Stomach (tissue), 9 donors: ENCODE results near the gene ADAM12. TPM values are rescaled to one million over a fixed set of nuclear protein-coding genes. Genes with fewer than 3 reads are reported as not detected.

Experiments
- DNase-seq, 2 donors: peaks; one replicate each; pipeline versions ENCODE4 v3.0.0 to v3.0.0-alpha.2; 2013 to 2019
- H3K27ac ChIP-seq, 5 donors: fragments of 200-600 bp in 4 of 5; sonication (generic) in 4 of 5; one replicate each; pipeline ENCODE4 v1.5.1; 2013 to 2019; ENCODE audit warnings: mild to moderate bottlenecking in 1 of 5, moderate library complexity in 1 of 5
- H3K27me3 ChIP-seq, 3 donors: fragments of 200-600 bp; sonication (generic); one replicate each; pipeline ENCODE4 v1.5.1; 2017 to 2019; ENCODE audit warnings: mixed run types in 1 of 3
- H3K36me3 ChIP-seq, 4 donors: fragments of 200-600 bp; sonication (generic); 1 replicate in 3 of 4; 2 replicates in 1 of 4; pipeline ENCODE4 v1.5.1; 2016 to 2019
- H3K4me1 ChIP-seq, 4 donors: fragments of 200-600 bp; sonication (generic); one replicate each; pipeline ENCODE4 v1.5.1; 2016 to 2019
- H3K4me3 ChIP-seq, 4 donors: fragments of 200-600 bp; sonication (generic) in 3 of 4; one replicate each; pipeline ENCODE4 v1.5.1; 2016 to 2019; ENCODE audit warnings: mild to moderate bottlenecking in 1 of 4
- H3K9me3 ChIP-seq, 4 donors: fragments of 200-600 bp; sonication (generic); one replicate each; pipeline ENCODE4 v1.5.1; 2016 to 2019
- EP300 ChIP-seq: sonication (generic); formaldehyde crosslinking; IDR thresholded peaks from one replicate; pipeline ENCODE4 v1.6.1; 2017; ENCODE audit warnings: antibody characterized with exemption
- POLR2A ChIP-seq, 4 donors: fragments of 450-650 bp; IDR thresholded peaks; one replicate each; pipeline ENCODE4 v1.6.1; 2016; ENCODE audit warnings: antibody characterized with exemption in 4 of 4, control low read depth in 2 of 4, mild to moderate bottlenecking in 1 of 4, moderate library complexity in 1 of 4
- POLR2AphosphoS5 ChIP-seq, 3 donors: sonication (generic); formaldehyde crosslinking; IDR thresholded peaks; one replicate each; pipeline ENCODE4 v1.6.1; 2016; ENCODE audit warnings: antibody characterized with exemption in 3 of 3
- WGBS, 5 donors: extraction: QIAGEN DNeasy Blood & Tissue Kit in 3 of 5; methylation state at CpG; one replicate each; pipeline versions ENCODE4 v1.1.5 to v1.1.7; 2013 to 2018; 5-methylcytosine and 5-hydroxymethylcytosine counted together
- intact Hi-C: fragments of 100-400 bp; cut with DNase I; formaldehyde crosslinking; loops from one replicate; pipeline ENCODE4 v1.15.1; 2023; ENCODE audit warnings: low total_unique reads
- polyA plus RNA-seq, 3 donors: library from polyadenylated mRNA; stranded (reverse); fragments of 200-250 nt; gene quantifications; one replicate each; pipeline ENCODE4 v1.2.3, GENCODE V29; 2013
- total RNA-seq, 5 donors: library from RNA; depleted of rRNA; stranded (reverse); fragments of >200 nt; gene quantifications; one replicate each; pipeline versions ENCODE4 v1.1.0 to v1.2.3, GENCODE V29; 2014 to 2016
- TF ChIP-seq, protein P1 (sequence below), 7 experiments: fragments of 450-650 bp in 4 of 7; fragments of 200-600 bp in 3 of 7; sonication (generic) in 3 of 7; IDR thresholded peaks; one replicate each; pipeline ENCODE4 v1.5.1; 2016 to 2019; ENCODE audit warnings: antibody characterized with exemption in 7 of 7, control low read depth in 2 of 7, mild to moderate bottlenecking in 1 of 7
- donor health status: healthy with polysubstance abuse.
- donor health status: Bipolar disorder and iron deficiency.
- donor health status: healthy.

ADAM12 gene
- total and polyA plus RNA-seq, 8 donors: 0.03 to 6.4 (median 0.50) TPM; not detected in 3

DNA sequence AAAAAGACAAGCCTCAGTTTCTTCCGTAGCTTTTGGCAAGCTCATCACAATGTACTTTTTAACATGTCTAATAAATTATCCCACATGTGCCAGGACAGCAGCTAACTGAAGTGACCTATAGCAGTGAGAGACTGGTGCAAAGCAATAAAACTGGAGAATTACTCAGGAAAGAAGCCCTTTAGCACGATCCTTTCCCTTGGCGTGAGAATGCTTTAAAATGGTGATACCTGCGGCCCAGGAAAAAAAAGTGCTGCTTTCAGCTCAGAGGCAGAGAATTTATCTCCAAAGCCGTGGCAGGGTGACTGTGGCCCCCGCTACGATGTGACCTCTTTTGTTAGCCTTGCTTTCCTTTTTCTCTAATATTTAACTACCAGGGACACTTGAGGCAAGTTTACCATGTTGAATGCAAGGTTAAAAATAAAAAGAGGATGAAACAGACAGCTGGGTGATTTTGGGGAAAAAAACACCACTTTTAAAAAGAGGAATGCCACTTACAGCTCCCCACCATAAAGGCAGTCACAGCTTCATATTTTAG, 307.9 kb downstream of the ADAM12 start:
- Histone ChIP-seq H3K27ac (no peak overlapping the region), H3K4me1 (no peaks in the 10 kb centered on the region), H3K27me3 (no peaks in the 10 kb centered on the region), H3K36me3 (no peaks in the 10 kb centered on the region), H3K4me3 (no peak overlapping the region), H3K9me3 (peaks cover 0 to 6% (median 0%) of the 10 kb centered on the region in 4 donors)
- WGBS, 5 donors: 40 to 49% (median 47%) methylated on average over 7 of the region's 7 CpGs
- intact Hi-C loops: no loop called here
- TF ChIP-seq, protein P1, sequence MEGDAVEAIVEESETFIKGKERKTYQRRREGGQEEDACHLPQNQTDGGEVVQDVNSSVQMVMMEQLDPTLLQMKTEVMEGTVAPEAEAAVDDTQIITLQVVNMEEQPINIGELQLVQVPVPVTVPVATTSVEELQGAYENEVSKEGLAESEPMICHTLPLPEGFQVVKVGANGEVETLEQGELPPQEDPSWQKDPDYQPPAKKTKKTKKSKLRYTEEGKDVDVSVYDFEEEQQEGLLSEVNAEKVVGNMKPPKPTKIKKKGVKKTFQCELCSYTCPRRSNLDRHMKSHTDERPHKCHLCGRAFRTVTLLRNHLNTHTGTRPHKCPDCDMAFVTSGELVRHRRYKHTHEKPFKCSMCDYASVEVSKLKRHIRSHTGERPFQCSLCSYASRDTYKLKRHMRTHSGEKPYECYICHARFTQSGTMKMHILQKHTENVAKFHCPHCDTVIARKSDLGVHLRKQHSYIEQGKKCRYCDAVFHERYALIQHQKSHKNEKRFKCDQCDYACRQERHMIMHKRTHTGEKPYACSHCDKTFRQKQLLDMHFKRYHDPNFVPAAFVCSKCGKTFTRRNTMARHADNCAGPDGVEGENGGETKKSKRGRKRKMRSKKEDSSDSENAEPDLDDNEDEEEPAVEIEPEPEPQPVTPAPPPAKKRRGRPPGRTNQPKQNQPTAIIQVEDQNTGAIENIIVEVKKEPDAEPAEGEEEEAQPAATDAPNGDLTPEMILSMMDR (IDR thresholded peaks at IDR 0.05): no peak
- TF ChIP-seq EP300 (no peak), POLR2A (IDR thresholded peaks at IDR 0.05) (no peak), POLR2AphosphoS5 (IDR thresholded peaks at IDR 0.05) (no peak)
- DNase-seq: no peak

DNA sequence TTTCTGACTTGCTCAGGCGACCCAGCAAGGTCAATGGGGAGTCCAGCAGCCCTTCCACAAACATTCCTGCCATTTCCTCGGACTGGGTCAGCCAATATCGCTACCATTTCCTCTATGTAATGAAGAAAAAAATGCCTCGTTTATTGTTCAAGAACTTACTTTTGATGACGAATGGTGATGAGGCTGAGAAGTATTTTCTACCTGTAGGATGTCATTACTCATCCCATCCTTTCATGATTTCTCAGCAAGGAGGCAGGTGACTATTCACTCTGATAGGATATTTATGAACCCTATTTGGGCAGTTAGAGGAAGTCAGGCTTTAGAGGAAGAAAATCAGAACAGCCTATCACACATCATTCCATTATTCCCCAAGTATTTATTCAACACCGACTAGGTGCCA, 313.3 kb downstream of the ADAM12 start:
- Histone ChIP-seq H3K4me3 (no peak overlapping the region), H3K9me3 (peaks cover 0 to 6% (median 0%) of the 10 kb centered on the region in 4 donors), H3K27me3 (no peaks in the 10 kb centered on the region), H3K27ac (no peak overlapping the region), H3K4me1 (no peaks in the 10 kb centered on the region), H3K36me3 (no peaks in the 10 kb centered on the region)
- WGBS, 5 donors: 73 to 84% (median 77%) methylated on average over 6 of the region's 6 CpGs
- intact Hi-C loops: no loop called here
- no peak for DNase-seq
- TF ChIP-seq, protein P1 (IDR thresholded peaks at IDR 0.05): no peak
- TF ChIP-seq POLR2AphosphoS5 (IDR thresholded peaks at IDR 0.05) (no peak), EP300 (no peak), POLR2A (IDR thresholded peaks at IDR 0.05) (no peak)

DNA sequence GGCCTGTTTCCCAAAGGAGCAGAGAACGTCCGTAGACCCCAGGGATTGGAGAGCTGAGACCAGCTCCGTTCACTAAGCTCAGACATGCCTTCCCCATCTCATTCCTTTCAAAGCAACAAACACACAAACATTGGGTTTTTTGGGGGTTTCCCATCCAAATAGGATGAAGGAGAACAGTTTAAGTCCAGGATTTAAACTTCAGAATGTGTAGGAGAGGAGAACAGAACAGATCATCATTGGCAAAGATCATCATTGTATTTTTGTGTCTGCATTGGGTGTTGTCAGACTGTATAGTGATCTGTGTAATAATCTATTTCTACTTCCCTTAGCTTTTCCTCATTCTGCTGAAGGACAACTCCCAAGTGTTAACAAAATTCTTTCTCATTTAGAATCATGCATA, 314.0 kb downstream of the ADAM12 start:
- TF ChIP-seq EP300 (no peak), POLR2A (IDR thresholded peaks at IDR 0.05) (no peak), POLR2AphosphoS5 (IDR thresholded peaks at IDR 0.05) (no peak)
- WGBS, 5 donors: 62 to 83% (median 69%) methylated on average over 3 of the region's 3 CpGs
- H3K36me3 ChIP-seq: no peaks in the 10 kb centered on the region
- no peak overlapping the region for H3K27ac ChIP-seq
- H3K27me3 ChIP-seq: no peaks in the 10 kb centered on the region
- intact Hi-C loops: no loop called here
- peaks cover 0 to 6% (median 0%) of the 10 kb centered on the region in 4 donors for H3K9me3 ChIP-seq
- H3K4me3 ChIP-seq: no peak overlapping the region
- peak in 1 of 2 donors; percentile 26 for DNase-seq
- no peaks in the 10 kb centered on the region for H3K4me1 ChIP-seq

DNA sequence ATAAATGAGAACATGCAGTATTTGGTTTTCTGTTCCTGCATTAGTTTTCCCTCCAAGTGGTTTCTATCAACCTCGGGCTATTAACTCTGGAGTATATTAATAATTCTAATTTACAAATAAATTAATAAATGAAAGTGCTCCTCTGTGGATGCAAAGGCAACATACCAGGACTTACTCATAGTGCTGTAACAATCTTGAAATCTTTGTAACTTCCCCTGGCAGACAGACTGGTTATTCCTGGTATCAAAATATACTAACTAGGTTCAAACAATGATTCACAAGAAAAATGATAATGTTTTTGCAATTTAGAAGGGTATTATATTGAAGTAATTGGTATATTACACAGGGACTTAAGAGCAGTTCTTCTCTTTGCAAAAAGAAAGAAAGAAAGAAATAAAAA, 314.7 kb downstream of the ADAM12 start:
- no peaks in the 10 kb centered on the region for H3K27me3 ChIP-seq
- TF ChIP-seq, protein P1 (IDR thresholded peaks at IDR 0.05): no peak
- no peak for TF ChIP-seq POLR2A (IDR thresholded peaks at IDR 0.05)
- no peak for TF ChIP-seq EP300
- TF ChIP-seq POLR2AphosphoS5 (IDR thresholded peaks at IDR 0.05): no peak
- H3K9me3 ChIP-seq: peaks cover 0 to 6% (median 0%) of the 10 kb centered on the region in 4 donors
- H3K36me3 ChIP-seq: no peaks in the 10 kb centered on the region
- no peak for DNase-seq
- no peak overlapping the region for H3K27ac ChIP-seq
- intact Hi-C loops: no loop called here
- 59 to 79% (median 70%) methylated on average over 1 of the region's 1 CpG for WGBS, 5 donors
- no peaks in the 10 kb centered on the region for H3K4me1 ChIP-seq
- H3K4me3 ChIP-seq: no peak overlapping the region

DNA sequence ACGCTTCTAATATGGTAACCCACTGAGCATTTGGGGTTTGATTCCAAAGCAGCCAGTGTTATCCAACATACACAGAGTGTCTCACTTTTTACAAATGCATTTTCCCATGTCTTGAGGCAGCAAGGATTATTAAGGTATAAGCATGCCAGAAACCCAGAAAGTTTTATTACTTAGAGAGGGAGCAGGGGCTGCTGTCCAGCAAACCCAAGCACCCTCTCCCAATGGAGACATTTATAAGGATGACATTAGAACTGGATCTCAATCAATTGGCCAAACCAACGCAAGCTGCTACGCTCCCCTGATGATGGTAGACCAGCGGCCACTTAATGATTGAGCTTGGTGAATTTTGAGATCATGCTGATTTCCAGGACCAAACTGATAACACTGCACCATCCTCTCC, 315.7 kb downstream of the ADAM12 start:
- intact Hi-C loops: no loop called here
- WGBS, 5 donors: 81 to 92% (median 85%) methylated on average over 4 of the region's 4 CpGs
- Histone ChIP-seq H3K9me3 (peaks cover 0 to 5% (median 0%) of the 10 kb centered on the region in 4 donors), H3K27me3 (no peaks in the 10 kb centered on the region), H3K27ac (no peak overlapping the region), H3K36me3 (no peaks in the 10 kb centered on the region), H3K4me1 (no peaks in the 10 kb centered on the region), H3K4me3 (no peak overlapping the region)
- no peak for DNase-seq
- no peak for TF ChIP-seq POLR2AphosphoS5 (IDR thresholded peaks at IDR 0.05)
- TF ChIP-seq, protein P1 (IDR thresholded peaks at IDR 0.05): no peak
- TF ChIP-seq POLR2A (IDR thresholded peaks at IDR 0.05): no peak
- no peak for TF ChIP-seq EP300
